HepG2 (cell line): ENCODE results near the gene TLK1. TPM values are rescaled to one million over a fixed set of nuclear protein-coding genes. Genes with fewer than 3 reads are reported as not detected.

ENCODE experiments used
- ATAC-seq: fragments of 200-7000 bp; cut with Tn5 transposase; 3 replicates; pipeline ENCODE4 v1.9.1; 2020; ENCODE audit warnings: mild to moderate bottlenecking, moderate library complexity
- BruUV-seq: library from RNA; stranded (reverse); fragments of 400-500 nt; replicated peaks from 2 replicates; lab custom pipeline; 2021; lab: Mats Ljungman, UMichigan
- CTCF ChIA-PET: fragments of 300-600 bp; formaldehyde crosslinking; extraction: SDS; loops from one replicate; lab custom pipeline; 2021; ENCODE audit warnings: low total read pairs, inconsistent platforms, low intra/inter-chr PET ratio; lab: Yijun Ruan, JAX
- POLR2A ChIA-PET: fragments of 350-600 bp; sonication (Branson Sonifier 250); formaldehyde crosslinking; loops from one replicate; lab custom pipeline; 2020; ENCODE audit warnings: antibody characterized with exemption, inconsistent platforms; lab: Yijun Ruan, JAX
- DNase-seq: peaks from one replicate; pipeline ENCODE4 v3.0.0-alpha.2; 2015; ENCODE audit warnings: low spot score
- FAIRE-seq: peaks from 3 replicates; lab custom pipeline; 2011; peaks lifted over from hg19 to GRCh38; lab: Jason Lieb, UNC
- H2AFZ ChIP-seq: one replicate; pipeline ENCODE4 v1.6.1; 2011; ENCODE audit warnings: low read length, inconsistent platforms
- H3K27ac ChIP-seq: fragments of 300-600 bp; 3 replicates; pipeline ENCODE4 v1.8.0; 2011; ENCODE audit warnings: mixed run types, mild to moderate bottlenecking, mixed read lengths, low read length, inconsistent platforms; ENCODE audit not compliant: insufficient read depth; ENCODE audit errors: extremely low read length
- H3K27me3 ChIP-seq, 2 experiments: fragments of 200-600 bp in 1 of 2; 2 replicates in 1 of 2; 3 replicates in 1 of 2; pipeline versions ENCODE4 v1.6.0 to v1.8.0; 2011; ENCODE audit warnings: low read length in 2 of 2, mild to moderate bottlenecking in 2 of 2, moderate library complexity in 2 of 2, inconsistent platforms in 1 of 2; ENCODE audit not compliant: insufficient read depth in 2 of 2, control insufficient read depth in 1 of 2
- H3K36me3 ChIP-seq, 2 experiments: fragments of 200-600 bp in 1 of 2; replicated peaks in 1 of 2; 2 replicates in 1 of 2; 3 replicates in 1 of 2; pipeline versions ENCODE4 v1.5.1 to v1.8.0; 2011; ENCODE audit warnings: low read length in 2 of 2, inconsistent platforms in 1 of 2; ENCODE audit not compliant: insufficient read depth in 2 of 2, control insufficient read depth in 1 of 2
- H3K4me1 ChIP-seq: 2 replicates; pipeline ENCODE4 v1.5.1; 2012; ENCODE audit warnings: low read length, inconsistent platforms; ENCODE audit not compliant: insufficient read depth
- H3K4me2 ChIP-seq: 2 replicates; pipeline ENCODE4 v1.6.0; 2011; ENCODE audit warnings: low read depth, low read length, inconsistent platforms
- H3K4me3 ChIP-seq, 3 experiments: fragments of 200-600 bp in 1 of 3; sonication (generic), shearing (Covaris generic) in 1 of 3; replicated peaks in 1 of 3; 2 replicates each; pipeline ENCODE4 v1.5.1; 2011 to 2016; ENCODE audit warnings: low read length in 3 of 3, inconsistent platforms in 2 of 3, low read depth in 2 of 3, mild to moderate bottlenecking in 2 of 3, control low read depth in 1 of 3, mixed read lengths in 1 of 3; ENCODE audit not compliant: insufficient read depth in 1 of 3
- H3K79me2 ChIP-seq: one replicate; pipeline ENCODE4 v1.6.1; 2011; ENCODE audit warnings: low read length, inconsistent platforms; ENCODE audit not compliant: insufficient read depth
- H3K9ac ChIP-seq: 2 replicates; pipeline ENCODE4 v1.6.0; 2011; ENCODE audit warnings: mild to moderate bottlenecking, low read depth, low read length, inconsistent platforms; ENCODE audit not compliant: insufficient read depth
- H3K9me3 ChIP-seq: 2 replicates; pipeline ENCODE4 v1.5.1; 2012; ENCODE audit warnings: mild to moderate bottlenecking, low read length
- H4K20me1 ChIP-seq: 2 replicates; pipeline ENCODE4 v1.6.0; 2011; ENCODE audit warnings: inconsistent platforms, mild to moderate bottlenecking, low read length, moderate library complexity; ENCODE audit not compliant: insufficient read depth
- ZBTB40 ChIP-seq, 2 experiments: fragments of 450-650 bp in 1 of 2; sonication (generic) in 1 of 2; formaldehyde crosslinking in 1 of 2; IDR thresholded peaks; 2 replicates each; pipeline versions ENCODE4 v1.6.1 to v1.8.0; 2016 to 2022; ENCODE audit warnings: antibody characterized with exemption in 1 of 2, mild to moderate bottlenecking in 1 of 2, missing genetic modification reagents in 1 of 2
- ZNF768 ChIP-seq: sonication (generic); formaldehyde crosslinking; IDR thresholded peaks from 2 replicates; pipeline ENCODE4 v1.4.0; 2020; ENCODE audit warnings: missing genetic modification reagents
- WGBS: methylation state at CpG from one replicate; pipeline ENCODE4 v1.1.6; 2017; ENCODE audit warnings: low lambda C conversion rate; 5-methylcytosine and 5-hydroxymethylcytosine counted together
- in situ Hi-C: cut with HindIII; loops from 2 replicates; pipeline ENCODE4 v1.10.0; 2017; ENCODE audit warnings: low pct_unique_long_range_greater_than_20kb; ENCODE audit not compliant: extremely low pct_ligation_motif_present
- intact Hi-C: fragments of 100-400 bp; cut with micrococcal nuclease; formaldehyde crosslinking; loops from one replicate; pipeline ENCODE4 v1.10.0; 2022; ENCODE audit not compliant: unreplicated experiment
- polyA plus RNA-seq, 8 experiments: library from polyadenylated mRNA; depleted of rRNA in 3 of 8; stranded (reverse) in 7 of 8; unstranded in 1 of 8; fragments of >200 nt; fragmentation: Illumina TruSeq in 4 of 8; extraction: Trizol in 4 of 8; gene quantifications; 2 replicates each; pipeline versions ENCODE4 v1.2.1 to v1.2.3, GENCODE V29; 2011 to 2016; ENCODE audit warnings: low read depth in 4 of 8, missing spikeins in 1 of 8, mixed read lengths in 1 of 8; ENCODE audit not compliant: insufficient read depth in 1 of 8
- total RNA-seq, 5 experiments: library from RNA; depleted of rRNA; stranded (reverse); fragments of >200 nt; fragmentation: Illumina TruSeq; extraction: Trizol; gene quantifications; 2 replicates each; pipeline ENCODE4 v1.2.3, GENCODE V29; 2016; ENCODE audit warnings: low read depth in 1 of 5

The TLK1 gene
- total and polyA plus RNA-seq, 2 of the 13 experiments (the other 11 are each of a cell fraction or from before 2014, with no cell fraction given): 16.8 to 28.7 TPM

DNA sequence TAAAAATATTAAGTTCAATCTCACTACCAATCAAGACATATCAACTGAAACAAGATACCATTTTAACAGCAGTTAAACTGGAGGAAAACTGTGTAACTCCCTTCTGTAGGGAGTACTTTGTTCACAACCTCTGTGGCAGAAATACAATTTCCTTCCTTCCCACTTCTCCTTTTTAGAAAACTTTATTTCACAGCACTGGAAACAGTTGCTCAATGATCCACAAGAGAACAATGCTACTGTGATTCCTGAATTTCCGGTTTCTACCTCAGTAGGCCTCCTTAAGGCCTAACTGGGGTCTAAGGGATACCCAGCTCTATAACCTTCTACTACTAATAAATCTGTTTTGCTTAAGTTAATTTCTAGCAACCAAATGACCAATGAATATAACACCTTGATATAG is 14.1 kb downstream of the TLK1 start:
- DNase-seq (no peak), ATAC-seq (no peak), FAIRE-seq (no peak)
- POLR2A ChIA-PET: interaction anchor here (2.0 kb wide), 1 partner anchor 13 kb away, joined by 5 read pairs; no protein-coding TSS in a partner anchor
- CTCF ChIA-PET: no interaction called here
- in situ Hi-C loops (no loop called here), intact Hi-C loops (no loop called here)
- H4K20me1 ChIP-seq: peaks cover 59% of the 10 kb centered on the region
- 81% methylated on average over 1 of the region's 1 CpG for WGBS
- no peaks in the 10 kb centered on the region for H3K36me3 ChIP-seq
- H3K79me2 ChIP-seq: peaks cover 98% of the 10 kb centered on the region
- H3K9ac ChIP-seq: no peak overlapping the region
- H3K4me1 ChIP-seq: peaks cover 85% of the 10 kb centered on the region
- no peaks in the 10 kb centered on the region for H3K27me3 ChIP-seq
- BruUV-seq: no TSS peak
- H3K9me3 ChIP-seq: no peaks in the 10 kb centered on the region
- H2AFZ ChIP-seq: no peak overlapping the region
- no peak overlapping the region for H3K4me2 ChIP-seq
- TF ChIP-seq ZBTB40 (IDR thresholded peaks at IDR 0.05): 0 out of 2 replicates have a peak, but pooled peaks have one; percentile 6
- TF ChIP-seq ZBTB40 (CRISPR knock-in tag; IDR thresholded peaks at IDR 0.05): no peak
- no peak for TF ChIP-seq ZNF768
- H3K4me3 ChIP-seq: no peak overlapping the region
- peak overlapping the region; percentile 16 for H3K27ac ChIP-seq
